ENCODE measurements around the gene CFAP221.
A peak's percentile ranks its signal among the peaks of the same experiment; 100 is the strongest.
"Not testable (repeated sequence)": the region's sequence is repeated elsewhere in the genome, so short reads cannot be mapped to it uniquely, and the experiment has no call there.

Gene CFAP221

DNA sequence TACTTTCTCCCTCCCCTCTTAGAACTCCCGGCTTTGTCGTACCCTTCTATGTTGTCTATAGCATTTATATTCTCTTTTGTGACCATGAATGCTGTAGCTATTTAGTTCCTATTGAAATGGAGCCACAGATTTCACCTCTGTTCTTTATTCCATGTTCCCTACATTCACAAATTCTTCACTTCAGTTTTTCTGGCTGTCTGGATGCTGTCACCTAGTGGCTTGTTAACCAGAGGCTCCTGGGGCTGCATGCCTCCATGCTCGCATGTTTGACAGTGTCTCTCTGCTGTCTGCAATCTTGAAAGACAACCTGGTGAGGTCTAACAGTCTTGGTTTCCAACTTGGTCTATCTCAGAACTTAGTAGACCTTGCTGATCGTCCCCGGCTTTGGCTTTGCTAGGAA, 48.2 kb downstream of the CFAP221 start:
- no peak for DNase-seq

- DNase-seq = no peak
Measured at GRCh38 chr2:119596638-119597037, 52.4 kb downstream of the CFAP221 start.

DNA sequence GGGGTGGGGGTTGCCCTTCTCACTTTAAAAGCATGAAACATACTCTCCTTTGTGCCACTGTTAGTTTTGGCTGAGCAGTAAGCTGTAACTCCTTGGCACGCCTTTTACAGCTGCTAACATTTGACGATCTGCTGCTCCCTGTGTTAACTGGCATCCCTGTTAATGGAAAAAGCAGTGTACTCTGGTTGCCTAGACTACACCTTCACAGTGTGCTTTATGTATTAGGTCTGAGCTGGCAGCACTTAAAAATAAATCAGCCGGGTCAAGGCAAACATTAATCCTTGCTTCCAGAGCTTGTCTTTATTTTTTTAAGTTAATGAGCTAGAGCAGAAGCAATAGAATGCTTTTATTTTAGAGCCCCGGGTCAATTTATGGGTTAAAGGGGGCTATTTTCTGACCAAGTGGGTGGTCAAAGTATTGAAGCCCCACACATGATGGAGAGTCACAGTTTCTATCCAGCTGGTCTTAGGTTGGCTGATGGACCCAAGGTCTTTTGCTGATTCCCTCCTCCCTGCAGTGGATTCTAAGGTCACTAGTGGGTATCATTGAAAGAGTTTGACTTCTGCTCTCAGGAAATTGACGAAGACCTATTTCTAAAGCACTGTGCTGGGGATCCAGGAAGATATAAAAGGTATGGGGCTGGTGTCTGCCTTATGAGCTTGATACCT, 54.5 kb downstream of the CFAP221 start:
- DNase-seq = no peak

DNA sequence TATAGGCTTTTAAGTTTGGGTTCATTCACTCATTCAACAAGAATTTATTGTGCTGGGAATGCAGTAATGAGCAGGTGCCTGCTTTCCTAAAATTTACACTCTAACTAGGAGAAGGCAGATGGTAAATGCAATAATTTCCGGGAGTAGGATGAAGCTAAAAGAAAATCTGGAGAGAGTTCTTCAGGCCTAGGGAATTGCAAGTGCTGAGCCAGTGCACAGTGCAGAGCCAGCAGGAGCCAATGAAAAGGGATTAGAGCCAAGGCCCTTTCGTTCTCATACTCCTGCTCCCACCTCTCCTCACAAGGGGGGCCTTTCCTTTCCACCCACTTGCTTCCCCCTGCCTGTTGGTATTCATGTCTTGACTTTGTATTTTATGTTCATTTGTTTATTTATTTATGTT, 55.1 kb downstream of the CFAP221 start:
- DNase-seq = no peak

GRCh38 chr2:119605096-119605495, 60.8 kb downstream of the CFAP221 start:
- no peak for DNase-seq

DNA sequence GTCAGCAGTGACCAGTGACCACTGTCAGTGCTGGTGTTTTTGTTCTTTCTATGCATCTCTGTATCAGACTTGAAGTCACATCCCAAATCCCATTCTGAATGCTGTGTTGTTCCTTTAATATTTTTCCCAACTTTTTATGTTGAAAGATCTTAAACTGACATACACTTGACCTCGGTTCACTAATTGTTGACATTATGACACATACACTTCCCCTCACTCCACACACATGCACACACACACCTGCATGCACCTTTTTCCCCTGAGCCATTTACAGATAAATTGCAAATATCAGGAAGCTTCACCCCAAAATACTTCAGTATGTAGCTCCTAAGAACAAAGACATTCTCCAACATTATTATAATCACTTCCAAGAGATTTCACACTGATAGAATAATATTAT, 62.4 kb downstream of the CFAP221 start:
- DNase-seq = no peak

GRCh38 chr2:119608553-119608952, 64.3 kb downstream of the CFAP221 start:
- DNase-seq = no peak

GRCh38 chr2:119609337-119609736, 65.1 kb downstream of the CFAP221 start:
- no peak for DNase-seq

DNA sequence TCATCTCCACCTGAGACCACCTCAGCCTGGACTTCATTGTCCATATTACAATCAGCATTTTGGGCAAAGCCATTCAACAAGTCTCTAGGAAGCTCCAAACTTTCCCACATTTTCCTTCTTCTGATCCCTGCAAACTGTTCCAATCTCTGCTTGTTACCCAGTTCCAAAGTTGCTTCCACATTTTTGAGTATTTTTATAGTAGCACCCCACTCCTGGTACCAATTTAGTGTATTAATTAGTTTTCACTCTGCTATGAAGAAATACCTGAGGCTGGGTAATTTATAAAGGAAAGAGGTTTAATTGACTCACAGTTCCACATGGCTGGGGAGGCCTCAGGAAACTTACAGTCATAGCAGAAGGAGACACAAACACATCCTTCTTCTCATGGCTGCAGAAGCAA, 69.9 kb downstream of the CFAP221 start:
- not testable (repeated sequence) for DNase-seq

DNA sequence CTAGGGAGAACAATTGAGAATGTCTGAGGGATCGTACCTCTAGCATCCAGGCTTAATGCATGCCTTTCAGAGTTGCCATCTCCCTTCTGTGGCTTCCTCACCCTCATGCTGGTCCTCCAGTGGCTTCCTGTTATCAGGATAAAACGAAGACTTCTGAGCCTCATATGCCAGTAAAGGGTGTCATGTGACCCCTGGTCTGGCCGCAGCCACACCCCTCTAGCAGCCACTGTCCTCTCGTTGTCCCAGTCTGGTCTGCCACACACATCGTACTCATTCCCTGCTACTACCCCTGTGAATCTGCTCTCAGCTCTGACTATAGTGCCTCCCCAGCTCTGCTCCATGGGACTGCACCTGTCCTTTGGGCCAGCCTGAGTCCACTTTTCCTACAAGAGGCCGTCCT, 72.2 kb downstream of the CFAP221 start:
- no peak for DNase-seq

DNA sequence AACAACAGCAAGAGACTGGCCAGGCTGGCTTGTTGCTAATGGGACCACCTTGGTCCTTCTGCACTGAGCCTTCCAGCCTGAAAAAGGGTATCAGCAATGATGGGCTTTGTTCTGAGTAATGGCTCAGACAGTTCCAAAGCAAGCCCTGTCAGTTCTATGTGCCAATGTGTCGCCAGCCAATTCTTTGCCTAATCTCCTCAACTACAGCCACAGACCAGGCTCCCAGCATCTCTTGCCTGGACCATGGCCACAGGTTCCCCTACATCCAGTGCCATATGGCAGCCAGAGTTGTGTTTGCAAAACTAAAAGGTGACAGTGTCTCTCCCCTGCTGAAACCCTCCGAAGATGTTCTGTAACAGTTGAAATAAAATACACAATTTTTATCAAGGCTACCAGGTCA, 73.2 kb downstream of the CFAP221 start:
- no peak for DNase-seq

DNA sequence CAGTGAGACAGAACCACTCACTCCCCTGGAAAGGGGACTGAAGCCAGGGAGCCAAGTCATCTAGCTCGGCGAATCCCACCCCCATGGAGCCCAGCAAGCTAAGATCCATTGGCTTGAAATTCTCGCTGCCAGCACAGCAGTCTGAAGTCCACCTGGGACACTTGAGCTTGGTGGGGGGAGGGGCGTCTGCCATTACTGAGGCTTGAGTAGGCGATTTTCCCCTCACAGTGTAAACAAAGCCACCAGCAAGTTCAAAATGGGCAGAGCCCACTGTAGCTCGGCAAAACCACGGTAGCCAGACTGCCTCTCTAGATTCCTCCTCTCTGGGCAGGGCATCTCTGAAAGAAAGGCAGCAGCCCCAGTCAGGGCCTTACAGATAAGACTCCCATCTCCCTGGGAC, 74.5 kb downstream of the CFAP221 start:
- not testable (repeated sequence) for DNase-seq

GRCh38 chr2:119625226-119625625, 81.0 kb downstream of the CFAP221 start:
- DNase-seq = no peak

- peak; percentile 17 for DNase-seq
Measured at GRCh38 chr2:119629323-119629825, 85.1 kb downstream of the CFAP221 start.

- no peak for DNase-seq
Measured at GRCh38 chr2:119630121-119630520, 85.9 kb downstream of the CFAP221 start.

- no peak for DNase-seq
Measured at GRCh38 chr2:119637371-119637770, 93.1 kb downstream of the CFAP221 start.

GRCh38 chr2:119638246-119638645, 94.0 kb downstream of the CFAP221 start:
- DNase-seq = no peak

GRCh38 chr2:119638685-119639554, 94.7 kb downstream of the CFAP221 start:
- DNase-seq = no peak

DNA sequence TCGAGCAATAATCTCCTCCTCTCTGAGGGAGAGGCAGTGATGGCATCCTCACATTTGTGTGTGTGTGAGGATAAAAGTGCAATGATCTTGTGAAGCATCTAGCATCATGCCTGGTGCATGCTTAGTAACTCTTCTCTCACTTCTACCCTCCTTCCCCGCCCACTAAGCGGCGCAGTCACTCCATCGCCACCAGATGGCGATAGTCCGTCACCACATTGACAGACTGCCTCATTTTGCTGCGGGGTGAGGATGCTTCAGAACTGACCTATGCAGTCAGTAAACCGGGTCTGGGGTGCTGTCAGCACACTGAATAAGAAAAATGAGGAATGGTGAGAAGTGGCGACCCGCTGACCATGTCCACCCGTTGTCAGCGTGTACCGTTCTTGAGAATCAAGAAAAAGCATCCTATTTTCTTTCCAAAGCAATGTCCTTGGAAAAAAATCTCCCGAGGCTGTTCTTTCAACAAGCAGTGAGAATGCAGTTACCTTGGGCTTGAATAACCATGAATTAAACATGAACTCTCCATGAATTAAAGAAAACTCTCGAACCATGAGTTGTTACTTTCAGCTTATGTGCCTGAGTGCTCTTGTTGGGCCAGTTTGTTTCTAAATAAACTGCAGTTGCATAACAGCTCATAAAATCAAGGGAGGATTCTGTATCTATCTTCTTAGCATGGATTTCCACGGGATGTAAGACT, 97.5 kb downstream of the CFAP221 start:
- peak; percentile 46 for DNase-seq

DNA sequence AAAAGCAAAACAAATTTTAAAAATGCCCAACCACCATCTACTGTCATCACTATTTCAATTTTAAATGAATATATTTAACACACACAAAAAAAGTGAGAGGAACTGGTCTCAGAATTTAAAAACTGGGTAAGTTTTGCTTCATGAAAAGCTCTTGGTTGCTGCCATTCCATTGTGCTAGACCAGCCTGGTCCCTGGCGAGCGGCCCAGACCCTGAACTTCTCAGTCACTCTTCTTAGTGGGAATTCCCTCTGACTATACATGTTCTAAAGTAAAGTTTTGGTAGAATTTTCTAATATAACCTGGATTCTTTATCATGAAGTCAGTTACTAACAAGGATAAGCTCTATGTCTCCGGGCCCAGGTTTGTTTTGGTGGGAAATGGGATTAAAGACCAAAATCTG, 99.9 kb downstream of the CFAP221 start:
- DNase-seq = no peak

DNA sequence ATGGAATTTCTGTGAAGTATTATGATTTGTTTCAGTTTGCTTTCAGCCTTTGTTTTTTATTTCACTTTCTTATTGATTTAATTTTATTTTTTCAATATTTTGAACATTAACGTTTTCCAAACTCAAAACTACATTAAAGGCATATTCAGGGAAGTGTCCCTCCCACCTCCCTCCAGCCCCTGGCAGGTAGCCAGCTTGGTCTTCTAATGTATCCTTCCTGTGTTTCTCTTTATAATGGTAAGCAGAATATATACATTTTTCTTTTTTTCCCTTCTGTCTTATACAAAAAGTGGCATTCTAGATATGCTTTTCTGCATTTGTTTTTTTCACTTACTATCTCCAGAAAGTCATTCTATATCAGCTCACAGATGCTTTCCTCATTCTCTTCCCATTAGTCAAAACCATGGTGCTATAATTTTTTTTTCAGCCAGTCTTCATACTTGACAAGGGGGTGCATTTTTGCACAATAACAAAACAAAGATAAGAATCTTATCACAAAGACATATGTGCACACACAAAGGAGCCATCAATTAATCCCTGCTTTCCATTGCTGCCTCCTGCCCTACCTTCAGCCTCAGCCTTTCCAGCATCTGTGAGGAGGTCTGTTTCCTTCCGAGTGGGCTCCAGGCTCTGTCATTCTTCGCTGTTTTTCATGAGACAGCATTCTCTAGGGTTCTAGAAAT, 101.1 kb downstream of the CFAP221 start:
- DNase-seq = no peak

- no peak for DNase-seq
Measured at GRCh38 chr2:119646149-119646548, 101.9 kb downstream of the CFAP221 start.
